Activated T-cell treated with anti-CD3 and anti-CD28 coated beads, Interleukin-2, amount 50 U/mL, for 48 hours (primary cell): ENCODE results near the gene SLA2.

ENCODE experiments used
- DNase-seq, 2 experiments: peaks; one replicate each; pipeline ENCODE4 v3.0.0-alpha.2; 2020

Gene SLA2

GRCh38 chr20:36606158-36607066 lies 39.6 kb downstream of the SLA2 start:
- peak; percentile 44 to 47 for DNase-seq

- DNase-seq, result peak; percentile 99
Measured at GRCh38 chr20:36605399-36606157, 40.4 kb downstream of the SLA2 start, which contains the start of gene RAB5IF. TSS of gene RAB5IF (plus strand) at chr20:36605779. CDS start at chr20:36605952, 173 bp downstream.

DNA sequence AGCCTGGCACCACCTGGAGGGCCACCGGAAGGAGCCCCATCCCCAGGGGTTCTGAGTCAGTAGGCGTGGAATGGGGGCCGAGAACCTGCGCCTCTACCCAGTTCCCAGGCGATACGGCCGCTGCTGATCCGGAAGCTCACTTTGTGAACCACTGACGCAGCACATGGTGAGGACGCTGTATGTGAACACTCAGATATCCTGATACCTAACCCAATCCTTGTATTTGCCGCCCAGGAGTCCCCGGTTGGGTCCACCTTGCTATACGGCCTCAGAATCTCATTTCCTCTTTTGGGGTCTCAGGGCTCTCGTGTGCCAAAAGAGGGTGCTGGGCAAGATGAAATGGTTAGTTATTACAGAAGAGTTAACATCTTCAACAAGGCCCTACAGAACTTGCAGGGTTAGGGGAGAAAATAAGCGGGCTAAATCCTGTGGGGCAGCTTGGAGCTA lies 41.0 kb downstream of the SLA2 start:
- DNase-seq, result no peak

- DNase-seq, result no peak
Measured at GRCh38 chr20:36601540-36601939, 44.5 kb downstream of the SLA2 start.

DNA sequence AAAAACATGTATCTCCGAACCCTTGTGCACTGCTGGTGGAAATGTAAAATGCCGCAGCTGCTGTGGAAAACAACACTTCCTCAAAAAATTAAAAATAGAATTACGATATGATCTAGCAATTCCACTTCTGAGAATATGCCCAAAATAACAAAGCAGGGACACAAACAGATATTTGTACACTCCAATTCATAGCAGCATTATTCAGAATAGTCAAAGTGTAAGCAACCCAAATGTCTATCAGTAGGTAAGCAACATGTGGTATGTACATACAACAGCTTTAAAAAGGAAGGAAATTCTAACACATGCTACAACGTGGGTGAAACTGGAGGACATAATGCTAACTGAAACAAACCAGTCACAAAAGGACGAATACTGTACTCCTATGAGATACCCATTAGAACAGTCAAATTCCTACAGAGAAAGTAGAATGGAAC lies 46.1 kb downstream of the SLA2 start:
- DNase-seq, result no peak

DNA sequence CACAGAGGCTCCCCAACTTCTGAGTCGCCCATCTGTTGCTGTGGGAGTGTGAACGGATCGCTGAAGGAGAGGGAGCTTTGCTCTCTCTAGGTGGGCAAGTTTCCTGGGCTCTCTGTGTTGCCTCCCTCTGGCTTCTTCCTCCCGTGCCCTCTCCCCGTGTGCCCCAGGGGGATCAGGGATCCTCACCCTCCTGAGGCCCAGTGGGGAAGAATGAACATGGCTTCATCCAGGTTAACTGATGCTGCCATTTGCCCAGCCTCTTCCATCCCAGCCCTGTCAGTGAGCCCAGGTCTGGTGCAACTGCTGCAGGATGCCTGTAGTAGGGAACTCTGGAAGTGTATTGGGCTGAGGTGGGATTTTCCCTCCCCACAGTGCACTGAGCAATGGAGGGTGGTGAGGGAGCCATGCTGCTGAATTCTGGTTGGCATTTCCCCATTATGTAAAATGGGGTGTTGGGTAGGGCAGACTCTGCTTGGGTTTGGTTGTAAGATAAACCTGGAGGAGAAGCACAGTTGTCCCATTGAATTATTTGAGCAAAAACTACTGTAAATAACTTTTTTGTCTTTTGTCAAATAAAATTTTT lies 52.6 kb downstream of the SLA2 start:
- no peak for DNase-seq

DNA sequence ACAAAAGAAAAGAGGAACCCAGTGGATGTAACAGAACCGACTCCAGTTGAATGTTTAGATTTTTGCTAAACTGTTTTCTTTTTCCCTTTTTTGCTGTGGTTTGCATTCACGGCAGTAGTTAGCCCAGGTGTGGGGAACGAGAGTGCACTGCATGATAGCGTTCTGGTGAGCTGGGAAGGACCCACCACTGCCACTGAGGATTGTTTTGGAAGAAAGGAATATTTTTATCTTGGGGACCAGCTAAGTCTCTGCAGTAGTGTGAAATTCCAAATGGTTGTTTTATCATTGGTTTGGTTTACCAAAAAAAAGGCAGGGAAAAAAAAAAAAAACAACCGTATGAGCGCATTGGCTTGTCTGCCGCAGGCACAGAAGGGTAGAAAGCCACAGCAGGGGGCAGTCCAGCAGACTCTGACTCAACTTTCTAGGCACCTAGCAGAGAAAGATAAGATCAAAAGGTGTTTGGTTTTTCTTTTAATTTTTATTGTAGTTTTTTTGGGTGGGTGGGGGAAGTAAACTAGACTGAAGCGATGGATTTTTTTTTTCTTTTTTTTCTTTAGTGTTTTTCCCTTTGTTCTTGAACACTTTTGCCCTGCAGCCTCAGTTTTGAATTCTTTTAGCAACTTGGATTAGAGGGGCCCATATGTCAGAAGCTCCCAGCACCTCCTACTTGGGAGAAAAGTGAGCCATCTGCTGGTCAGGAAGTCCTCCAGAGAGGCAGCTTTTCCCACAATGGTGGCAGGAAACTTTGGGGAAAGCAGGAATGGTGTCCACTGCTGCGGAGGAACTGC lies 53.9 kb downstream of the SLA2 start:
- DNase-seq, result peak in 1 of 2 experiments; percentile 58

DNA sequence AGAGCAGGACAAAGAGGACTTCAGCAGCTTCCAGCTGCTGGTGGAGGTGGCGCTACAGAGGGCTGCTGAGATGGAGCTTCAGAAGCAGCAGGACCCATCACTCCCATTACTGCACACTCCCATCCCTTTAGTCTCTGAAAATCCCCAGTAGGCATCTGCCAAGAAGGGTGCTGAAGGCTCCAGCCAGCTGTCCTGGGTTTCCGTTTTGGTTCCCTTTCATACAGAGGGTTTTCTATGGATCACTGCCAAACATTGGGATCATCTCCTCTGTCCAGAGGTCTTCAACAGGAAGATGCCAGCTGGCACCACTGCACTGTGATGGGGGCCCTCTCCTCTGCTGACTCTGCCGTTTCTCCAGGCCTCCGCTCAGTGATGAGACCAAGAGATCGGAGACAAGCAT lies 54.7 kb downstream of the SLA2 start:
- no peak for DNase-seq

DNA sequence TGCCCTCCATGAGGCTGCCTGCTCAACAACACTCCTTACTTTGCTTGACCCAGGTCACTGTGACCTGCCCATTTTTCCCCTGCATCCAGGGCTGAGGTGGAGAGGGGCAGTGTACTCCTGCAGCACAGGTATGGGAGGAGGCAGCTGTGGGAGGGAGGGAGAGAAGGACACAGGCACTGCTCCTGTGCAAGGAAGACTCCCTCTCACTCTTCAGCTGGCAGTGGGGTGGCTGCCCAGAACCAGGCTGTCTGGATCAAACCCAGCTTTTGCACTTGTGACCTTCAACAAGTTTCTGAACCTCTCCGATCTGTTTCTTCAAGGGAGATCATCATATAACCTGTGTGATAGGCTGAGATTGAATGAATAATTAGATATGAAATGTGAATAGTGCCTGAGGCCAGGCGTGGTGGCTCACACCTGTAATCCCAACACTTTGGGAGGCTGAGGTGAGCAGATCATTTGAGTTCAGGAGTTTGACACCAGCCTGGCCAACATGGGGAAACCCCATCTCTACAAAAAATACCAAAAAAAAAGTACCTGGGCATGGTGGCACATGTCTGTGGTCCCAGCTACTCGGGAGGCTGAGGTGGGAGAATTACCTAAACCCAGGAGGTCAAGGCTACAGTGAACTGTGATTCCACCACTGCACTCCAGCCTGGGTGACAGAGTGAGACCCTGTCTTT lies 58.5 kb downstream of the SLA2 start:
- DNase-seq, result no peak

DNA sequence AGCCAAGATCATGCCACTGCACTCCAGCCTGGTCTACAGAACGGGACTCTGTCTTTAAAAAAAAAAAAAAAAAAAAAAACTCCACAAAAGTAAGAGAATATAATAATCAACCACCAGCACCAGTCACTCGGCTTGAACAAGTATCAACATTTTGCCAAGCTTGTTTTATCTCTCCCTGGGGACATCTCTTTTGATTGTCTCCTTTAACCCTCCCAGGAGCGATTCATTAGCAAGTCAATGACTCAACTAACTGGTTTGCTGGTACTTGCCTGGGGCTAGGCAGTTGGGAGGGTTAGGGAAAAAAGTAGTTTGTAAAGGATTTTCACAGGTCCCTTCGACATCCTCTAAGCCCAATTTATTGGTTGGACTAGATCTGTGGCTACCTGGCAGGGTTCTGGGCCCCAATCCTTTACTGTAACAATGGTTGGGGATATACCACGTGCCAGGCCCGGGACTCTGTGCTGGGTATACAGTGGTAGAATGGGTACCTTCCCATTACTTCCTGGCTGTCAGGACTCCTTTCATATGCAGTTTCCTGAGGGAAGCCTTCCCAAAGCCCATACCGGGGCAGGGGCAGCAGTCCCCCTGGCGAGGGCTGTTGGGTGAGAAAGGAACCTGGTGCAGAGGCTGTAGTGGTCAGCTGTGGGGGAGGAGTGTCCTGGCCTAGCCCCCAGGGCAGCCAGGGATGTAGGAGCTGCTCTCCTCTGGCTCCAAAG lies 60.4 kb downstream of the SLA2 start:
- DNase-seq, result no peak

DNA sequence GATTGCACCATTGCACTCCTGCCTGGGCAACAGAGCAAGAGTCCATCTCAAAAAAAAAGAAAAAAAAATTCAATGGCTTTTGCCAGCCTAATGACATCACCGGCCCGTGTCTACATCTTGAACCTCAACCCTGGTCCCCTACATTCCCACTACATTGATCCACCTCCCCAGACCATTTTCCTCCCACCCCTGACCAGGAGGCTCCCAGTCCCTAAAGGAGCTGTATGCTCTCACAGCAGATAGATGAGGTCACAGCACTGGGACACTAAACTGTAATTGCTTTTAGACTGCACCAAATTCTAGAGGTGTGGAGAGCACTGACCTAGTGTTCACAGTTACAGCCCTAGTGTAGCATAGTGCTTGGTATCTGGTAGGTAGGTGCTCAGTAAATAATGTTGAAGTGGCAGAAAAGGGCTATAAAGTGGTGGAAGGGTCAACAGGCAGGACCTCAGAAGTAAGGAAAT lies 61.9 kb downstream of the SLA2 start:
- no peak for DNase-seq

GRCh38 chr20:36582821-36583220 lies 63.2 kb downstream of the SLA2 start:
- DNase-seq, result no peak

- peak in 1 of 2 experiments; percentile 39 for DNase-seq
Measured at GRCh38 chr20:36582322-36582721, 63.7 kb downstream of the SLA2 start.

GRCh38 chr20:36579996-36580545 lies 65.9 kb downstream of the SLA2 start:
- DNase-seq, result no peak

- DNase-seq, result no peak
Measured at GRCh38 chr20:36578356-36579041, 67.5 kb downstream of the SLA2 start.

- DNase-seq, result no peak
Measured at GRCh38 chr20:36576081-36576445, 69.9 kb downstream of the SLA2 start.

GRCh38 chr20:36574366-36575135 lies 71.4 kb downstream of the SLA2 start:
- DNase-seq, result peak; percentile 63 to 65

DNA sequence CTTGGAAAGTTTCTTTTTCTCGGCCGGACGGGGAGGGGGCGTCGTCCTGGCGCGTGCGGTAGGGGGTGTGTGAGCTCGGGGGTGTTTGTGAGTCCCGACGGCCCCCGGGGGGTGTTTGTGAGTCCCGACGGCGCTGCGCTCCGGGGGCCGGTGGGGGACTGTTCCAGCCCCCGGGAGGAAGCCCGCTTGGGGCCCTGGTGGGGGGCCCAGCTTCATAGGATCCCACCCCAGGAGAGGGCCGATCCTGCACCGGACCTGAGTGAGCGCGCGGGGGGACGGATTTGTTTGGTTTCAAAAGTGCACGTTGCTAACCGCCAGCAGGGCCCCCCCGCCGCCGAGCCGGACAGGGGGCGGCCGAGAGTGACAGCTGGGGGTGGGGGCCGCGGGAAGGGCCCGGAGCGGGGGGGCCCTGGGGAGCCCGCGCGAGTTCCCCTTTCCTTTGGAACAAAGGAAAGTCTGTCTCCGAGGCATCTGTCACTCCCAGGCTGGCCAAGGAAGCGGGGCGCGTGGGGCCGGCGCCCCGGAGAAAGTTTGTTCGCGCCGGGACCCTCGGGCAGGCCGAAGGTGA lies 72.1 kb downstream of the SLA2 start:
- DNase-seq, result peak; percentile 46 to 50
